Measurements from ENCODE around the gene ADAM8. TPM values are rescaled to one million over a fixed set of nuclear protein-coding genes. Genes with fewer than 3 reads are reported as not detected.

ADAM8 gene
- 0.71 and 1.3 TPM in 2 replicates for total RNA-seq

DNA sequence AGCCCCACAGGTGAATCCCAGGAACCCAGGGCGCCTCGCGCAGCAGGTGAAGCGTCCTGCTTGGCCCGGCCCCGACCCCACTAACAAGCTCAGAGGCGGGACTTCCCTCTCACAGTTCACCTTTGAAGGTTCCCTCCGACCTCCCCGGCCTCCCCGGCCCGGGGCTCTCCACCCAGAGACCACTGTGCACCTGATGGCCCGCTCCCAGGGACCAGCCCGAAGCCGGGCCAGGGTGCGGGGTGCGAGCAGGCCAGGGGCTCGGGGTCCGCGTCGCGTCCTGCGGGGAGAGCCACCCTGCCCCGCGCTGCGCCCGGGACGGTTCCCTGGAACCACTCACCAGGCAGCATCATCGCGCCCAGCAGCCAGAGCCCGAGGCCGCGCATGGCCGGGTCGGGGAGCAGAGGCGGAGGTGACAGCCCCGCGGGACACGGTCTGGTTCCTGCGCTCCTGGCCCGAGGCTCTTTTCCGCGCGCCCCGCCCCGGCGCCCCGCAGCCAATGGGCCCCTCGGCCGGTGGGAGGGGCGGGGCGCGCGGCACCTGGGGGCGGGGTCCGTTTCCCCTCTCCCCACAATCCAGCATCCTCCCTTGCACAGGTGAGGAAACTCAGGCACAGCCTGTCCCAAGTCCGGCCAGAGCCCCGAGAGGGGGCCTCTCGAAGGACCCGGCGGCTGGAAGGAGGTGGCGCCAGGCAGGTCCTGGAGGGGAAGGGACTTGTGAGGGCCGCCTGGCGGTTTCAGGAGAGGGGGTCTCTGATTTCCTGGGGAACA, at the start of gene ADAM8:
TSS of gene ADAM8 (minus strand) at position 434 of the 767 bp plus-strand sequence. CDS start at position 383, 51 bp downstream.

DNA sequence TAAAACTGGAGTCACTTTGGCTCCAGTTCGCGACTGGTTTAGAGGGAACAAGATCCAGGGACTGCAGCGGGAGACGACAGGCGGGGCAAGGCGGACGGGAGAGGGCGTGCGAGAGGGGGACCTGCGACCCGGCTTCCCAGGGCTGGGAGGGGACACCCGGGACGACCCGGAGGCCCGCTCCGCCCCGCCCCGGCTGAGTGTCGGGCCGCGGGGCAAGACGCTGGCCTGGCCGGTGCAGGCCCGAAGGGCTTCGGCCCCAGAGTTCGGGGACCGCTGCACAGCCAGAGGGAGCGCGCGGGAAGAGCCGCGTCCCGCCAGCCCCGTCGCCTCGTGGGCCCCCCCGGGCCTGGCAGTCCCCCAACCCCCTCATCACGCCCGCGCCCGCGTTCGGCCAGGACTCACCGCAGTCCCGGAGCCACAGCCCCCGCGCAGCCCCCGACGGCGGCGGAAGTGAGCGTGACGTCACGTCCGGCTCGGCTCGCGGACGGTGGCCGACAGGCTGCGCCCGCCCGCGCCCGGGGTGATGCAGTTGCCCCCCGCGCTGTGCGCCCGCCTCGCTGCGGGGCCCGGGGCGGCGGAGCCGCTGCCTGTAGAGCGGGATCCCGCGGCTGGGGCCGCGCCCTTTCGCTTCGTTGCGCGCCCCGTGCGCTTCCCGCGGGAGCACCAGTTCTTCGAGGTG, 31.9 kb upstream of the ADAM8 start, which contains the start of the genes TUBGCP2 and ZNF511:
TSS of gene TUBGCP2 (minus strand) at position 452 of the 679 bp plus-strand sequence. CDS start 5,931 bp downstream, outside the sequence.
TSS of gene ZNF511 (plus strand) at position 494 of the 679 bp plus-strand sequence. CDS start at position 524, 30 bp downstream.

DNA sequence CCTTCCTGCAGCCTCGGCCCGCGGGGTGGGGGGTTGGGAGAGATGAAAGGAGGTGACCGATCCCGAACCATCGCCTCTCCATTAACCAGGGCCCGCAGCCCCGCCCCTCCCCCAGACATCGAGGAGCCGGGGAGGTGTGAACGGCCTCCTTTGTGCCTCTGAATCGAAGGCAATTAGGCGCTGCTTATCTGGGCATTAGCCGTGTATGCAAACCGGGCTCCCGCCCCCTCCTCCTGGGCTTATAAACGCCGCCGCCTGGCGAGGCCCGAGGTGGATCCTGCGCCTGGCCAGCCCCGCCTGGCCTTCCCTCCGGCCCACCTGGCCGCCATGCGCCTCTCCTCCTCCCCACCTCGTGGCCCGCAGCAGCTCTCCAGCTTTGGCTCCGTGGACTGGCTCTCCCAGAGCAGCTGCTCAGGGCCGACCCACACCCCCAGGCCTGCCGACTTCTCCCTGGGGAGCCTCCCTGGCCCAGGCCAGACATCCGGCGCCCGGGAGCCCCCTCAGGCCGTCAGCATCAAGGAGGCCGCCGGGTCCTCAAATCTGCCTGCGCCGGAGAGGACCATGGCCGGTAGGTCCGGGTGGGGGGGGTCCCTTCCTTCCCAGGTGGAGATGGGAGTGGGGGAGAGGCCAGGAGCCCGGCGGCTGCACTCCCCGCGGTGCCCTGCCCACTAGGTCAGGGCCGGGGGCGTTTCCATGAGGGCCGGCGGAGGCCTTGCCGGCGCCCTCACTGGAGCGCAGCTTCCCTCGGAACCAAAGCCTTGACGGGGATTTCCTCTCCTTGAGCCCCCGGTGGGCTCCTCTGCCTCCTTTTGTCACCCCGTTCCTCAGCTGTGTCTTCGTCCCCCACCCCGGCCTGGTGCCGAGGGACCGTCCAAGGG, 38.8 kb downstream of the ADAM8 start, which contains the start of gene VENTX:
TSS of gene VENTX (plus strand) at position 268 of the 878 bp plus-strand sequence. CDS start at position 328, 60 bp downstream.

DNA sequence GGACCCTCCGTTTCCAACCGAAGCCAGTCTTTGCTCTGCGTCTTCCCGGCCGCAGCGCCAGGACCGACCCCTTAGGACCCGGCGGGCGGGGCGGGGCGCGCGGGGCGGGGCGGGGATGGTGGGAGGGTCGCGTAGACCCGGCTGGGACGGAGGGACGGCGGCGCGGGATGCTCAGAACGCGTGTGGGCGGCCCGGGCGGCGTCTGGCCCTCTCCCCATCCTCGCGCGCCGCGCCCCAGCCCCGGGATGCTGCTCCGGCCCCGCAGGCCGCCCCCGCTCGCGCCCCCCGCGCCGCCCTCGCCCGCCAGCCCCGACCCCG, 46.7 kb downstream of the ADAM8 start, which contains the start of gene UTF1:
TSS of gene UTF1 (plus strand) at position 174 of the 318 bp plus-strand sequence. CDS start at position 246, 72 bp downstream.

Other genes starting within 250 kb of the ADAM8 start
- gene ADGRA1, start 188.9 kb downstream of the ADAM8 start, total RNA-seq: not detected in 2 replicates
- 0.57 and 1.3 TPM in 2 replicates for gene KNDC1, start 116.6 kb downstream of the ADAM8 start, total RNA-seq
- gene UTF1, start 46.7 kb downstream of the ADAM8 start, total RNA-seq: not detected in 2 replicates
- gene VENTX, start 39.0 kb downstream of the ADAM8 start, total RNA-seq: not detected in 2 replicates
- gene TUBGCP2, start 32.0 kb upstream of the ADAM8 start, total RNA-seq: 53.9 and 61.8 TPM in 2 replicates
- gene ZNF511, start 32.0 kb upstream of the ADAM8 start, total RNA-seq: 20.5 and 25.7 TPM in 2 replicates
- gene CALY, start 60.0 kb upstream of the ADAM8 start, total RNA-seq: not detected in 2 replicates
- gene PRAP1, start 70.5 kb upstream of the ADAM8 start, total RNA-seq: not detected in 2 replicates
- gene FUOM, start 81.2 kb upstream of the ADAM8 start, total RNA-seq: 6.7 and 15.5 TPM in 2 replicates
- 57.0 and 70.7 TPM in 2 replicates for gene ECHS1, start 96.5 kb upstream of the ADAM8 start, total RNA-seq
- 6.0 TPM in 2 replicates for gene PAOX, start 102.4 kb upstream of the ADAM8 start, total RNA-seq
- 22.5 and 29.8 TPM in 2 replicates for gene MTG1, start 117.3 kb upstream of the ADAM8 start, total RNA-seq
- 0.43 and 0.46 TPM in 2 replicates for gene SPRN, start 147.8 kb upstream of the ADAM8 start, total RNA-seq
- gene SCART1, start 177.1 kb upstream of the ADAM8 start, total RNA-seq: 1.3 and 1.9 TPM in 2 replicates